Astrocyte (in vitro differentiated cells and primary cell): ENCODE results near the gene RPGRIP1L.

Experiments
- CTCF ChIP-seq: IDR thresholded peaks from 2 replicates; pipeline ENCODE4 v1.5.1; 2011; ENCODE audit warnings: low read depth, mild to moderate bottlenecking, inconsistent platforms, low read length, moderate library complexity; ENCODE audit not compliant: insufficient read depth
- EZH2 ChIP-seq: IDR thresholded peaks from 2 replicates; pipeline ENCODE4 v1.6.1; 2012; ENCODE audit warnings: mild to moderate bottlenecking, low read length, inconsistent platforms; ENCODE audit not compliant: insufficient read depth

- no peak for TF ChIP-seq CTCF
- no peak for TF ChIP-seq EZH2
These were observed 27.0 kb upstream of the RPGRIP1L start for GRCh38 chr16:53730693-53731092.
